Kidney capillary endothelial cell (primary cell): ENCODE results near the gene MRFAP1L1.

ENCODE experiments used
- DNase-seq: peaks from one replicate; pipeline ENCODE4 v3.0.0-alpha.2; 2018; ENCODE audit warnings: low spot score

MRFAP1L1 gene

DNA sequence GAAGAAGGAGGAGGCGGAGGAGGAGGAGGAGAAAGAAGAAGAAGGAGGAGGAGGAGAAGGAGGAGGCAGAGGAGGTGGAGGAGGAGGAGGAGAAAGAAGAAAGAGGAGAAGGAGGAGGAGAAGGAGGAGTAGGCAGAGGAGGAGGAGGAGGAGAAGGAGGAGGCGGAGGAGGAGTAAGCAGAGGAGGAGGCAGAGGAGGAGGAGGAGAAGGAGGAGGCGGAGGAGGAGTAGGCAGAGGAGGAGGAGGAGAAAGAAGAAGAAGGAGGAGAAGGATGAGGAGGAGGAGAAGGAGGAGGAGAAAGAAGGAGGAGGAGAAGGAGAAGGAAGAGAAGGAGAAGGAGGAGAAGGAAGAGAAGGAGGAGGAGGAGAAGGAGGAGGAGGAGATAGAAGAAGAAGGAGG lies 49.2 kb downstream of the MRFAP1L1 start:
- DNase-seq: no peak

DNA sequence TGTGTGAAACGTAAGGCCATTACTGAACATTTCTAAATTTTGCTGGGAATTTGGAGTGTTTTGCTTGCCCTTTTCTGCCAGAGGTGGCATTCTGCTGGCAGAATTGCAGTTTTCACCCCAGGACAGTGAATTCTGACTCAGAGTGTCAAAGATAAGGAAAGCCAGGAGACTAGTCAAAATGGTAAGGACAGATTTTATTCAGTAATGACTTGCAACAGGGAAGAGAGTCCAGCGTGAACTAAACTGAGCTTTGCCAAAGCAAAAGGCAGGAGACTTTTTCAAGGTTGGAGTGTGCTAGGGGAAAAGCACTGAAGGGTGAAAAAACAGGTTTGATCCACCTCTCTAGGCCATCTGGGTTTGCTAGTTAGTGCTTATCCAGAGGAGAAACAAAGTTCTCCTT lies 49.8 kb downstream of the MRFAP1L1 start:
- DNase-seq: no peak

DNA sequence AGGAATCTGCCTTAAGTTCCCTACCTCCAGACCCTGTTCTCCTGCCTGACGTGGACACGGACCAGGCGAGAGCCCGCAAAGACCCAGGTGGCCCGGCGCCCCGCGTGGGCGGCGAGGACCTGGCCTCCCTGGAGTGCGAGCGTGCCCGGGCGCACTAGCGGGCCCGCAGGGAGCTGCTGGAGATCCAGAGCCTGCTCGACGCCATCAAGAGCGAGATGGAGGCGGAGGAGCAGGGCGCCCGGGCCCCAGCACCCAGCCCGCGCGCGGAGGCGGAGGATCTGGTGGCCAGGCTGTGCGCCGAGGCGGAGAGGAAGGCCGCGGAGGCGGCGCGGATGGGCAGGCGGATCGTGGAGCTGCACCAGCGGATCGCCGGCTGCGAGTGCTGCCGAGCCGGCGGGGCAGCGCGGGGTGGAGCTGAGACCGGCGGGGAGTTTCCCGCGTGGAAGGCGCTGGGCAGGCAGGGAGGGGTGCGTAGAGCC lies 51.0 kb downstream of the MRFAP1L1 start:
- no peak for DNase-seq

DNA sequence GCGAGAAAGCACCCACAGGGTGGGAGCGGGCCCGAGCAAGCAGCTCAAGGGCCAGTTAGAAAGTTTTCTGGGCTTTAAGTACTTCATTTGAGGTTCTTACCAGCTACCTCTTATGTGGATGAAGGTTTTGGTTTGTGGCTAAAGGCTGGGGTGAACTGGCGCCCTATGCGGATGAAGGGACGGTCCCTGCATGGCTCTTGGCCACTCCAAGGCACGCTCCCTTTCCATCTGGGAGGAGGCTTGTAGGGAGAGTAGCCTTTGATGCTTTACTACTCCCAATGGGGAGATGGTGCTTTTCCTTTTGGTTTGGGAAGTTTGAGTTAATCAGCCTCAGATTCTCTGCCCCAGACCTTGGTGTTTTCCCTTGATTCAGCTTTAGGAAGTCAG lies 51.5 kb downstream of the MRFAP1L1 start:
- no peak for DNase-seq
